ENCODE data around the gene GDA. TPM values are rescaled to one million over a fixed set of nuclear protein-coding genes. Genes with fewer than 3 reads are reported as not detected.

The GDA gene
- total and polyA plus RNA-seq, 2 experiments from 2014 or later: not detected

DNA sequence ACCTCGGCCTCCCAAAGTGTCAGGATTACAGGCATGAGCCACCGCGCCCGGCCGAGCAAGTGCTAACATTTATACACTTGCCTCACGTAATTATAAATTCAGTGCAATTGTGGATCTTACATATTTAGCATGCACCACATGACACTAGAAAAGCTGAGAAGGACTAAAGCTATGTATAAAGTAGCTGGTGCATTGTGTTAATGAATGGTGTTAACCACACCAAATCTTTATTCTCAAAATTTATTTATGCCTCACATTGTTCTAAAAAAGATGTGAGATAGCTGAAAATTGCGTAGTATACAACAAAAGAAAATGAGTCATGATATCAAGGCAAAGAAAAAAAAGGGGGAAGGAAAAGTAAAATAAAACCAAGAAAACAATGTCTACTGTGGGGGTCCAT, 54.8 kb downstream of the GDA start:
- Histone ChIP-seq H3K4me3 (no peak overlapping the region), H3K27me3 (replicated peaks; ENCODE audit: insufficient read depth) (0 out of 2 replicates have a peak, but pooled peaks cover 4% of the 10 kb centered on the region), H3K9me2 (ENCODE audit: insufficient read depth) (no peaks in the 10 kb centered on the region), H3K9me3 (ENCODE audit: low read depth) (no peaks in the 10 kb centered on the region), H3K27ac (no peak overlapping the region), H3K4me2 (ENCODE audit: unreplicated experiment) (no peak overlapping the region), H3K36me3 (ENCODE audit: low read depth) (no peaks in the 10 kb centered on the region), H3F3A (ENCODE audit: insufficient read depth) (no peaks in the 10 kb centered on the region), H2AFZ (no peak overlapping the region), H4K20me1 (ENCODE audit: insufficient read depth) (no peaks in the 10 kb centered on the region), H3K9ac (no peak overlapping the region), H3K4me1 (ENCODE audit: insufficient read depth) (no peaks in the 10 kb centered on the region), H3K79me2 (ENCODE audit: insufficient read depth) (no peaks in the 10 kb centered on the region)
- in situ Hi-C loops (cut with MboI): no loop called here
- DNase-seq: no peak
- 73 to 74% methylated on average over 7 of the region's 7 CpGs for WGBS, 2 experiments (ENCODE audit: low coverage in 1 of 2, low lambda C conversion rate in 2 of 2, missing lambda C conversion rate in 2 of 2)
- TF ChIP-seq EZH2phosphoT487 (IDR thresholded peaks at IDR 0.05; ENCODE audit: insufficient read depth, low read depth): no peak
- TF ChIP-seq EZH2 (IDR thresholded peaks at IDR 0.05; ENCODE audit: insufficient read depth, poor library complexity, severe bottlenecking): no peak

DNA sequence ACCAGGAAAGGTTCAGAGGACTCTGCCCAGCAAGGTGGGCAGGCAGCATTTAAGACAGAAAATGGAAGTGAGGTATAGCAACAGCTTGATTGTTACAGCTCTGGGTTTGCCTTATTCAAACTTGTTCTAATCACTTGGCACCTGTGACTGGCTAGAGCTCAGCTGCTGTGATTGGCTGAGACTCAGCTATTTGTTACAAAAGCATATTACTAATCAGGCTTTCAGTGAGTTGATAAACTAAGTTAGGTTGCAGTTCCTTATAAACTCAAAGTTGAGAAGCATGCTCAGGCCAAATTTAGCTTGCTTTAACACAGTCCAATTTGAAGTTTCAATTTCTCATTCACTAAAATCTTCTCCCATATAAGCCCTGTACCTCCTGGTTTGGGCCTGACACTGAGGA, 56.3 kb downstream of the GDA start:
- DNase-seq: no peak
- Histone ChIP-seq H3K9me2 (ENCODE audit: insufficient read depth) (no peaks in the 10 kb centered on the region), H3K4me3 (no peak overlapping the region), H3K27ac (no peak overlapping the region), H4K20me1 (ENCODE audit: insufficient read depth) (no peaks in the 10 kb centered on the region), H3F3A (ENCODE audit: insufficient read depth) (no peaks in the 10 kb centered on the region), H2AFZ (no peak overlapping the region), H3K9ac (no peak overlapping the region), H3K9me3 (ENCODE audit: low read depth) (no peaks in the 10 kb centered on the region), H3K4me2 (ENCODE audit: unreplicated experiment) (no peak overlapping the region), H3K27me3 (replicated peaks; ENCODE audit: insufficient read depth) (0 out of 2 replicates have a peak, but pooled peaks cover 9% of the 10 kb centered on the region), H3K36me3 (ENCODE audit: low read depth) (no peaks in the 10 kb centered on the region), H3K79me2 (ENCODE audit: insufficient read depth) (no peaks in the 10 kb centered on the region), H3K4me1 (ENCODE audit: insufficient read depth) (no peaks in the 10 kb centered on the region)
- in situ Hi-C loops (cut with MboI): no loop called here
- no peak for TF ChIP-seq EZH2phosphoT487 (IDR thresholded peaks at IDR 0.05; ENCODE audit: insufficient read depth, low read depth)

DNA sequence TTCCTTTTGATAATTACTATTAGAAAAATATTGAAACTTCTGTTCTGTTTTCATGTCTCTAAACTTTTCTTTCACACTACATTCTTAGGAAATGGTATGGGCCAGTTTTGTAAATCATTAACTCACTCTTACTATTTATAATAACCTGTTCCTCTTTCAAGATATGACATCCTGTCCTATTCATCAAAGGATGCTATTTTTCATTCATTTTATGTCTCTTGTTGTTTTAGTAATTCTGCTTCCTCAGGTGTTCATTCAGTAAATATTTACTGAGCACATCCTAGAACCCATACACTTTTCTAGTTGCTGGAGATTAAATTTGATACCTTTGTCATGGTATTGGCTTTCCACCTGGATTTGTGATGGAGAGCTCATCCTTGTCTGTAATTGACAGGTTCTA, 58.0 kb downstream of the GDA start:
- no peaks in the 10 kb centered on the region for H3K79me2 ChIP-seq (ENCODE audit: insufficient read depth)
- no peaks in the 10 kb centered on the region for H3K4me1 ChIP-seq (ENCODE audit: insufficient read depth)
- no peak overlapping the region for H3K27ac ChIP-seq
- H2AFZ ChIP-seq: no peak overlapping the region
- H4K20me1 ChIP-seq (ENCODE audit: insufficient read depth): no peaks in the 10 kb centered on the region
- H3K9me3 ChIP-seq (ENCODE audit: low read depth): no peaks in the 10 kb centered on the region
- TF ChIP-seq EZH2phosphoT487 (IDR thresholded peaks at IDR 0.05; ENCODE audit: insufficient read depth, low read depth) (no peak), EZH2 (IDR thresholded peaks at IDR 0.05; ENCODE audit: insufficient read depth, poor library complexity, severe bottlenecking) (no peak)
- no peak overlapping the region for H3K9ac ChIP-seq
- H3K27me3 ChIP-seq (replicated peaks; ENCODE audit: insufficient read depth): 0 out of 2 replicates have a peak, but pooled peaks cover 10% of the 10 kb centered on the region
- H3F3A ChIP-seq (ENCODE audit: insufficient read depth): no peaks in the 10 kb centered on the region
- H3K9me2 ChIP-seq (ENCODE audit: insufficient read depth): no peaks in the 10 kb centered on the region
- no peak overlapping the region for H3K4me3 ChIP-seq
- H3K4me2 ChIP-seq (ENCODE audit: unreplicated experiment): no peak overlapping the region
- no peaks in the 10 kb centered on the region for H3K36me3 ChIP-seq (ENCODE audit: low read depth)
- in situ Hi-C loops (cut with MboI): no loop called here
- no peak for DNase-seq

DNA sequence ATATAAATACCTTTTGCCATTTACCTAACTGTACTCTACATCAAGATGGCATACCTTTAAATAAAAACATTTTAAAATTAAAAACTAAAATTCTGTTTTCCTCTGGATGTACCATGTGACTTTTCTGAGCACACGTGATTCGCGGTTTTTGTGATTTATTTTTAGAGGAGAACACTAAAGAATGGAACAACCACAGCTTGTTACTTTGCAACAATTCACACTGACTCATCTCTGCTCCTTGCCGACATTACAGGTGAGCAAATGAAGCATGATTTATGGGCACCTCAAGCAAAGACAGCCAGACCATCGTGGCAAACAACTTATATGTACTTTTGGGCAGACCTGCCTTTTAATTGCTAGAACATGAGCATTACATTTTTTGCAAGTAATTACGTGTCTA, 61.3 kb downstream of the GDA start:
- TF ChIP-seq EZH2phosphoT487 (IDR thresholded peaks at IDR 0.05; ENCODE audit: insufficient read depth, low read depth) (no peak), EZH2 (IDR thresholded peaks at IDR 0.05; ENCODE audit: insufficient read depth, poor library complexity, severe bottlenecking) (no peak)

DNA sequence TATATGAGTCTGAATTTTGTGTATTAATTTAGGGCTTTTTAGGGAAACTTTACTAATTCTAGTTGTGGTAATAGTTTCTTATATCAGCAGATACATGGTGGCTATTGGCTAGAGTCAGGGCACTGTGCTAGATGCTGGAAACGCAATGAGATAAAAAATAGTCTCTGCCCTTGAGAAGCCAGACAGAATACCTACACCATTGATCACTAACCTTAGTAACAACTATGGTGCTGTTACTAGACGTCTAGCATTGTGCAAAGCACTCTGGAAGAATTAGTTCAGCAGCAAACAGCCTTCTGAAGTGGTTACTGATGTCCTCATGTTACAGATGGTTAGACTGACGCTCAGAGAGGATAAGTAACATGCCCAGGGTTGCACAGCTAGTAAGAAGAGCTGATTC, 61.8 kb downstream of the GDA start:
- in situ Hi-C loops (cut with MboI): no loop called here
- WGBS, 2 experiments (ENCODE audit: low coverage in 1 of 2, low lambda C conversion rate in 2 of 2, missing lambda C conversion rate in 2 of 2): 33% methylated on average over 3 of the region's 3 CpGs

More for the DNA sequence above, 61.3 kb downstream of the GDA start:
- Histone ChIP-seq H3K9me2 (ENCODE audit: insufficient read depth) (no peaks in the 10 kb centered on the region), H3K4me3 (no peak overlapping the region), H3F3A (ENCODE audit: insufficient read depth) (no peaks in the 10 kb centered on the region), H3K27me3 (replicated peaks; ENCODE audit: insufficient read depth) (0 out of 2 replicates have a peak, but pooled peaks cover 10% of the 10 kb centered on the region), H3K4me1 (ENCODE audit: insufficient read depth) (no peaks in the 10 kb centered on the region), H3K9ac (no peak overlapping the region), H3K79me2 (ENCODE audit: insufficient read depth) (no peaks in the 10 kb centered on the region), H3K4me2 (ENCODE audit: unreplicated experiment) (no peak overlapping the region), H2AFZ (no peak overlapping the region), H3K9me3 (ENCODE audit: low read depth) (no peaks in the 10 kb centered on the region), H3K27ac (no peak overlapping the region), H4K20me1 (ENCODE audit: insufficient read depth) (no peaks in the 10 kb centered on the region), H3K36me3 (ENCODE audit: low read depth) (no peaks in the 10 kb centered on the region)
- no peak for DNase-seq
- 49 to 60% methylated on average over 6 of the region's 6 CpGs for WGBS, 2 experiments (ENCODE audit: low coverage in 1 of 2, low lambda C conversion rate in 2 of 2, missing lambda C conversion rate in 2 of 2)
- in situ Hi-C loops (cut with MboI): no loop called here

More for the DNA sequence above, 61.8 kb downstream of the GDA start:
- no peaks in the 10 kb centered on the region for H3K79me2 ChIP-seq (ENCODE audit: insufficient read depth)
- no peak overlapping the region for H3K27ac ChIP-seq
- H3K9me3 ChIP-seq (ENCODE audit: low read depth): no peaks in the 10 kb centered on the region
- no peaks in the 10 kb centered on the region for H3K4me1 ChIP-seq (ENCODE audit: insufficient read depth)
- H2AFZ ChIP-seq: no peak overlapping the region
- no peaks in the 10 kb centered on the region for H4K20me1 ChIP-seq (ENCODE audit: insufficient read depth)
- TF ChIP-seq EZH2 (IDR thresholded peaks at IDR 0.05; ENCODE audit: insufficient read depth, poor library complexity, severe bottlenecking) (no peak), EZH2phosphoT487 (IDR thresholded peaks at IDR 0.05; ENCODE audit: insufficient read depth, low read depth) (no peak)
- H3K4me3 ChIP-seq: no peak overlapping the region
- H3K4me2 ChIP-seq (ENCODE audit: unreplicated experiment): no peak overlapping the region
- DNase-seq: no peak
- no peak overlapping the region for H3K9ac ChIP-seq
- no peaks in the 10 kb centered on the region for H3K9me2 ChIP-seq (ENCODE audit: insufficient read depth)
- H3F3A ChIP-seq (ENCODE audit: insufficient read depth): no peaks in the 10 kb centered on the region
- no peaks in the 10 kb centered on the region for H3K36me3 ChIP-seq (ENCODE audit: low read depth)
- H3K27me3 ChIP-seq (replicated peaks; ENCODE audit: insufficient read depth): 0 out of 2 replicates have a peak, but pooled peaks cover 10% of the 10 kb centered on the region

All from GM23248 (cell line).